Transverse colon (tissue), 4 donors: Measurements from ENCODE around the gene TMEM263.

Experiments used
- CTCF ChIP-seq, 5 experiments: fragments of 200-600 bp in 3 of 5; fragments of 450-650 bp in 2 of 5; sonication (generic) in 3 of 5; IDR thresholded peaks; 1 replicate in 2 of 5; 2 replicates in 3 of 5; pipeline ENCODE4 v1.5.1; 2016 to 2017; ENCODE audit warnings: antibody characterized with exemption in 5 of 5, inconsistent platforms in 3 of 5, mild to moderate bottlenecking in 2 of 5, moderate library complexity in 1 of 5
- POLR2A ChIP-seq: fragments of 450-650 bp; IDR thresholded peaks from one replicate; pipeline ENCODE4 v1.6.1; 2016; ENCODE audit warnings: antibody characterized with exemption, mild to moderate bottlenecking, moderate library complexity
- POLR2AphosphoS5 ChIP-seq, 3 donors: sonication (generic); formaldehyde crosslinking; IDR thresholded peaks; one replicate each; pipeline ENCODE4 v1.6.1; 2016; ENCODE audit warnings: antibody characterized with exemption in 3 of 3

- TF ChIP-seq POLR2AphosphoS5 (IDR thresholded peaks at IDR 0.05) (no peak), CTCF (IDR thresholded peaks at IDR 0.05) (no peak), POLR2A (no peak)
These were observed 4.7 kb downstream of the TMEM263 start for GRCh38 chr12:106960443-106960842.
